Activated CD8-positive, alpha-beta T cell treated with anti-CD3 and anti-CD28 coated beads for 36 hours (primary cell): ENCODE measurements around the gene DLG1. TPM values are rescaled to one million over a fixed set of nuclear protein-coding genes. Genes with fewer than 3 reads are reported as not detected.
A peak's percentile ranks its signal among the peaks of the same experiment; 100 is the strongest.

ENCODE experiments used
- ATAC-seq: fragments of 200-7000 bp; cut with Tn5 transposase; one replicate; pipeline ENCODE4 v1.10.0; 2021; ENCODE audit warnings: mild to moderate bottlenecking, moderate library complexity
- CTCF ChIA-PET: fragments of 350-600 bp; sonication (Branson Sonifier 250); formaldehyde crosslinking; loops from one replicate; lab custom pipeline; 2021; ENCODE audit warnings: antibody characterized with exemption; lab: Charles Lee
- POLR2A ChIA-PET: fragments of 350-600 bp; sonication (Branson Sonifier 250); formaldehyde crosslinking; loops from one replicate; lab custom pipeline; 2021; ENCODE audit warnings: antibody characterized with exemption; lab: Charles Lee
- DNase-seq: peaks from one replicate; pipeline ENCODE4 v3.0.0-alpha.2; 2020
- H3K27ac Mint-ChIP-seq: one replicate; pipeline ENCODE4 v1.8.0; 2021; ENCODE audit warnings: mild to moderate bottlenecking, mixed read lengths
- H3K27me3 Mint-ChIP-seq: one replicate; pipeline ENCODE4 v1.8.0; 2021; ENCODE audit warnings: mixed read lengths
- H3K36me3 Mint-ChIP-seq: one replicate; pipeline ENCODE4 v1.8.0; 2021; ENCODE audit warnings: low read depth, mixed read lengths
- H3K4me1 Mint-ChIP-seq: one replicate; pipeline ENCODE4 v1.8.0; 2021; ENCODE audit warnings: low read depth, mixed read lengths
- H3K4me3 Mint-ChIP-seq: one replicate; pipeline ENCODE4 v1.8.0; 2021; ENCODE audit warnings: mild to moderate bottlenecking, moderate library complexity, mixed read lengths
- H3K9me3 Mint-ChIP-seq: one replicate; pipeline ENCODE4 v1.8.0; 2021; ENCODE audit warnings: mixed read lengths
- CTCF ChIP-seq: fragments of 200-600 bp; IDR thresholded peaks from one replicate; pipeline ENCODE4 v1.8.0; 2022; ENCODE audit warnings: antibody characterized with exemption, mild to moderate bottlenecking
- intact Hi-C: fragments of 100-400 bp; cut with micrococcal nuclease; formaldehyde crosslinking; loops from one replicate; pipeline ENCODE4 v1.10.0; 2022
- total RNA-seq, 2 experiments: library from RNA; stranded (reverse); gene quantifications; one replicate each; pipeline ENCODE4 v1.2.3, GENCODE V29; 2021

Gene DLG1
- total RNA-seq, 2 experiments from 2014 or later: 57.6 to 62.2 TPM

- no peaks in the 10 kb centered on the region for H3K27me3 Mint-ChIP-seq
- H3K4me1 Mint-ChIP-seq: peaks cover 6% of the 10 kb centered on the region
- ChIA-PET CTCF (interaction anchor here (1.2 to 1.8 kb wide), 3 partner anchors 15 to 31 kb away, joined by 4 to 12 read pairs (median 4); partner anchors contain the start of gene MELTF), POLR2A (interaction anchor here (0.6 to 1.5 kb wide), 3 partner anchors 22 to 928 kb away, joined by 3 read pairs; no protein-coding TSS in a partner anchor)
- H3K36me3 Mint-ChIP-seq: no peaks in the 10 kb centered on the region
- no peak for TF ChIP-seq CTCF
- DNase-seq: no peak
- intact Hi-C loops: no loop called here
- ATAC-seq: no peak
- H3K4me3 Mint-ChIP-seq: no peak overlapping the region
- H3K9me3 Mint-ChIP-seq: no peaks in the 10 kb centered on the region
- no peak overlapping the region for H3K27ac Mint-ChIP-seq
Measured at GRCh38 chr3:196998966-196999760, 299.2 kb downstream of the DLG1 start.

- H3K9me3 Mint-ChIP-seq: no peaks in the 10 kb centered on the region
- ChIA-PET CTCF (interaction anchor here (1.4 to 1.8 kb wide), 2 partner anchors 13 to 32 kb away, joined by 4 to 7 read pairs; partner anchors contain the start of gene MELTF), POLR2A (no interaction called here)
- H3K4me3 Mint-ChIP-seq: no peak overlapping the region
- no peak overlapping the region for H3K27ac Mint-ChIP-seq
- peaks cover 2% of the 10 kb centered on the region for H3K4me1 Mint-ChIP-seq
- H3K36me3 Mint-ChIP-seq: no peaks in the 10 kb centered on the region
- no peaks in the 10 kb centered on the region for H3K27me3 Mint-ChIP-seq
- intact Hi-C loops: no loop called here
- ATAC-seq: no peak
- DNase-seq: no peak
- no peak for TF ChIP-seq CTCF
Measured at GRCh38 chr3:196997311-196997710, 301.1 kb downstream of the DLG1 start.

- H3K36me3 Mint-ChIP-seq: no peaks in the 10 kb centered on the region
- ChIA-PET POLR2A (no interaction called here), CTCF (interaction anchor here (1.8 kb wide), 1 partner anchor 33 kb away, joined by 7 read pairs; the partner anchor contains the start of gene MELTF)
- H3K27ac Mint-ChIP-seq: no peak overlapping the region
- DNase-seq (no peak), ATAC-seq (no peak)
- intact Hi-C loops: no loop called here
- no peaks in the 10 kb centered on the region for H3K9me3 Mint-ChIP-seq
- TF ChIP-seq CTCF: no peak
- no peaks in the 10 kb centered on the region for H3K27me3 Mint-ChIP-seq
- no peak overlapping the region for H3K4me3 Mint-ChIP-seq
- peaks cover under 1% of the 10 kb centered on the region for H3K4me1 Mint-ChIP-seq
Measured at GRCh38 chr3:196996454-196997265, 301.8 kb downstream of the DLG1 start.

- Mint-ChIP-seq H3K4me3 (no peak overlapping the region), H3K36me3 (no peaks in the 10 kb centered on the region), H3K27ac (no peak overlapping the region), H3K4me1 (no peaks in the 10 kb centered on the region), H3K9me3 (no peaks in the 10 kb centered on the region), H3K27me3 (no peaks in the 10 kb centered on the region)
- no peak for TF ChIP-seq CTCF
- POLR2A ChIA-PET: no interaction called here
- intact Hi-C loops: no loop called here
- ATAC-seq (peak; percentile 45), DNase-seq (no peak)
- CTCF ChIA-PET: no interaction called here
Measured at GRCh38 chr3:196995646-196996355, 302.6 kb downstream of the DLG1 start.
